Dedifferentiated amniotic fluid mesenchymal stem cell (primary cell): ENCODE results near the gene BLACAT1.
"Not testable (repeated sequence)": the region's sequence is repeated elsewhere in the genome, so short reads cannot be mapped to it uniquely, and the experiment has no call there.

Experiments
- DNase-seq: peaks from one replicate; pipeline ENCODE4 v3.0.0-alpha.2; 2016; ENCODE audit errors: extremely low spot score

The BLACAT1 gene

DNA sequence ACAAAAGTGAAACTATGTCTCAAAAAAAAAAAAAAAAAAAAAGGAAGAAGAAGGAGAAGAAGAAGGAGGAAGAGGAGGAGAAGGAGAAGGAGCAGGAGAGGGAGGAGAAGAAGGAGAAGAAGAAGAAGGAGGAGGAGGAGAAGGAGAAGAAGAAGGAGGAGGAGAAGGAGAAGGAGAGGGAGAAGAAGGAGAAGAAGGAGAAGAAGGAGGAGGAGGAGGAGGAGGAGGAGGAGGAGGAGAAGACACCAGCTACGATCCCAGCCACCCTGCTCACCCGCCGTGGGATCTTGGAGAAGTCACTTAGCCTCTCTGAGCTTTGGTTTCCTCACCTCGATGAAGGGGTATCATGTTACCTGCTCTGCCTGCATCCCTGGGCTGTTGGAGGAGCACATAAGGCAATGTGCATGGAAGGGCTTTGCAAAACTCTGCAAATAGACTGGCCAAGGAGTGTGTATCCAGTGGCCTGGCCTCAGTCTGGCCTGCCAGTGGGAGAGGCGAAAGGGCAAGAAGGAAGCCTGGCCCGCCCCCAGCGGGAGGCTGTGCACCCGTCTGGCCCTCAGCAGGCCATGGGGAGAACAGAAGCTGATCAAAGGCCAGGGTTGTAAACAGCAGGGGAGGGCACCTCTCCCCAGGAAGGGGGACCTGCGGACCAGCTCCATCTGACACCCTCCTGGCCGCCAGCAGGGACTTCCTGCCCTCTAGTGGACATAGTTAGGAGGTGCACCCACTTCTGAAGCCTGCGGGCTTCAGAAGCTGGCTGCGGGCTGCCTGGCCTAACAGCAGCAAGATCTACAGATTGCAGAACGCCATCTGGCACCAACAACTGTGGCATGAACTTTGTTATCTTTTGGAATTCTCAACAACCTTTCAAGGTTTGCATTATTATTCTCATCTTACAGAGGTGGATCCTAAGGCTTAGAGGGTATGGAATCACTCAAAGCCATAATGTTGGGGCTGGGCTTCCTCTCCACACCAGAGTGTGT is 29.4 kb upstream of the BLACAT1 start:
- DNase-seq: peak; percentile 51

DNA sequence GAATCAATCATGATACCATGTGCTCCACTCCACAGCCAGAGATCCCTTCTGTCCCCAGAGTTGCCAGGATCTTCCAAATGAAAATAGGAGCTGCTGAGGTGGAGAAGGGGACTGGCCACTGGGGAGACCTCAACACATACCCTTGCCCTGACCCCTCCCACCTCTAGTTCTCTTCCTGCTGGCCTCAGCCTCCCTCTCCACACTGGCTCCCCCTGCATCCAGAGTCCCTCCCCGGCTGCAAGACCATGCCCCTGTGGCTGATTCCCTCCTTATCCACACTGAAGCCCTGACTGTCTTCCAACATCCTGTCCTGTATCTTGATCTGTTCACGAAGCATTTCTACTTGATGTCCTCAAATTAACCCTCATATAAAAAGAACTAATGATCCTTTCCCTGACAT is 27.5 kb upstream of the BLACAT1 start:
- DNase-seq: no peak

GRCh38 chr1:205482587-205482986 is 26.7 kb upstream of the BLACAT1 start:
- not testable (repeated sequence) for DNase-seq

- DNase-seq: peak; percentile 23
Observed at GRCh38 chr1:205481629-205482151, 25.8 kb upstream of the BLACAT1 start.

DNA sequence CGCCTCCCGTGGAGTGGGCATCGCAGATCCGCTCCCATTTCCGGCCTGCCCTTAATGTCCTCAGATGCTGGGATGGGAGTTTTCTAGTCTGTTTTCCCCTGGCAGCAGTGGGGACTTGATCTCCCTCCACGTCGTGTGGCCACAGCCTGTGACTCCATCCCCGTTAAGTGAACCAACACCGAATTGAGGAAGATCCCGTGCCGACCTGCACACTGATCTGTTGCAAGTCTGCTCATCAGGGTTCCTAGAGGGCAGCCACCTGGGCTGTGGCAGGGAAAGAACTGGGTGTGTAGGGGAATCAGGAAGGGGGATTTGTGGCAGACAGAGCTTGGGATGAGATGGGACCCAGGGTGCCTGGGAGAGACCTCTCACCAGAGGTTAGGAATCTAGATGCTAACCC is 25.4 kb upstream of the BLACAT1 start:
- DNase-seq: no peak

- no peak for DNase-seq
Observed at GRCh38 chr1:205480349-205480985, 24.6 kb upstream of the BLACAT1 start.

DNA sequence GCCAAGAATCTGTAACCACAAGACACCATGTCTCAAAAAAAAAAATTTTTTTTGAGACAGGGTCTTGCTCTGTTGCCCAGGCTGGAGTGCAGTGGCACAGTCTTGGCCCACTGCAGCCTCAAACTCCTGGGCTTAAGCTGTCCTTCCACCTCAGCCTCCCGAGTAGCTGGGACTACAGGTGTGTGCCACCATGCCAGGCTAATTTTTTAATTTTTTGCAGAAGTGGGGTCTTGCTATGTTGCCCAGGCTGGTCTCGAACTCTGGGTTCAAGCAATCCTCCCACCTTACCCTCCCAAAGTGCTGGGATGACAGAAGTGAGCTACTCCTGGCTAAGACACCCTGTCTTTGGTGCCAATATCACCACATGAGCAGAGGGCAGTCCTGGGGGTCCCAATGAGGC is 23.1 kb upstream of the BLACAT1 start:
- DNase-seq: not testable (repeated sequence)

- peak; percentile 89 for DNase-seq
Observed at GRCh38 chr1:205477759-205478247, 22.0 kb upstream of the BLACAT1 start.

DNA sequence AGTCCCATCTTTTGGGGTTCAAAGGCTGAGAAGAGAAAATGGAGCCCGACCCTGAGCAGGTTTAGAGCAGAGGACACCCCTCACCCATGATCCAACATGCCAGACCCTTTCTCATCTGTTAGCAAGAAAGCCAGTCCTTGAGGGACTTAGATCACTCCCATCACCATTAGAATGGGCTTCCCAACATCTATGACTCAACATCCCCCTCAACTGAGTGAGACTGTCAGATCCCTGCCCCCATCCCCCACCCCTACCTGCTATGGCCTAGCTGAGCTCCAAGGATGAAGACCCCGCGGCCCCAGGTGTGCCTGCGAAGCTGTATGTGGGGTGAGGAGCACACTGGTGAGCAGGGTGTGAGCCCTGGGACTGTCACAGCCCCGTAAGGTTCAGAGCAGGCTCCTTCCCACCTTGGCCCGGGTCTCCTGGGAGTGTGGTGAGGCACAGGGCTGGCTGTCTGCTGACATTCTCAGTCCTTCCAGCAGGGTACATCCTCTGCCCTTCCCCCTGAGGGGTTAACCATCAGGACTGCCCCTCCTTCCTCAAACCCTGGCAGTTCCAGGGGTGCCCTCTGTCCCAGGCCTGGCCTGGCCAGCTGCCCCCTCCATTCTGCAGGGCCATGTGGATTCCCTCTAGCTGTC is 21.4 kb upstream of the BLACAT1 start:
- no peak for DNase-seq

DNA sequence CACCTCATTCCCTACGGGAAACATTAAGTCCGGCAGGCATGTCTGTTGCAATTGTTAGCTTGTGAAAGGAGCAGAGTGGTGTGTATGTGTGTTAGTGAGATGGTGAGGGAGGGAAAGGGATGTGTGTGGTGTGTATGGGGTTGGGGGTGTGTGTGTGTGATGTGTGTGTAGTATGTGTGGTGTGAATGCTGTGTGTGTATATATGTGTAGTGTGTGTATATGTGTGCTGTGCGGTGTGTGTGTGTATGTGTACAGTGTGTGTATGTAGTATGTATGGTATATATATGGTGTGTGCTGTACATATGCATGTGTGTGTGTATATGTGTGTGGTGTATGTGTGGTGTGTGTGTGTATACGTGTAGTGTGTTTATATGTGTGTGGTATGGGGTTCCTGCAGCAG is 20.8 kb upstream of the BLACAT1 start:
- no peak for DNase-seq

DNA sequence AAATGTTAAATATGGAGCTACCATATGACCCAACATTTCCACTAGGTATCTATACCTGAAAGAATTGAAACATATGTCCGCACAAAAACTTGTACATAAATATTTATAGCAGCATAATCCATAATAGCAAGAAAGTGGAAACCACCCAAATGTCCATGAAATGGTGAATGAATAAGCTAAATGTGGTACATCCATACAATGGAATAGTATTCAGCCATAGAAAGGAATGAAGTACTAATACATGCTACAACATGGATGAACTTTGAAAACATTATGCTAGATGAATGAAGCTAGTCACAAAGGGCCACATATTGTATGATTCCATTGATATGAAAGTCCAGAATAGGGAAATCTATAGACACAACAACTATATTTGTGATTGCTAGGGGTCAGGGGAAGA is 20.0 kb upstream of the BLACAT1 start:
- no peak for DNase-seq

DNA sequence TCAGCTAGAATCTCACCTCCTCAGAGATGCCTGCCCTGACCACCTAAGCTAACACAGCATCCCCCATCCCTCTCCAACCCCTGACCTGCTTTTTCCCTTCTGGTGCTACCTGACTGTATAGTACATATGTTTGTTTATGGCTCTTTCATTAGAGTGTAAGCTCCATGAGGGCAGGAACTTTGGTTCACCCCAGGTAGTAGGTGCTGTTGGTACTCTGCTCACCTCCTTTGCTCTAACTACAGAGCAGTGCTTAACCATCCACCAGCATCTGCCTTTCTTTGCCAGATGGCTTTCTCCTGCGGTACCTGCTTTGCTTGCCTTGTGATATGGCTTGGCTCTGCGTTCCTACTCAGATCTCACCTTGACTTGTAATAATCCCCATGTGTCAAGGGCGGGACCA is 18.7 kb upstream of the BLACAT1 start:
- DNase-seq: no peak

GRCh38 chr1:205473966-205474365 is 18.1 kb upstream of the BLACAT1 start:
- no peak for DNase-seq

DNA sequence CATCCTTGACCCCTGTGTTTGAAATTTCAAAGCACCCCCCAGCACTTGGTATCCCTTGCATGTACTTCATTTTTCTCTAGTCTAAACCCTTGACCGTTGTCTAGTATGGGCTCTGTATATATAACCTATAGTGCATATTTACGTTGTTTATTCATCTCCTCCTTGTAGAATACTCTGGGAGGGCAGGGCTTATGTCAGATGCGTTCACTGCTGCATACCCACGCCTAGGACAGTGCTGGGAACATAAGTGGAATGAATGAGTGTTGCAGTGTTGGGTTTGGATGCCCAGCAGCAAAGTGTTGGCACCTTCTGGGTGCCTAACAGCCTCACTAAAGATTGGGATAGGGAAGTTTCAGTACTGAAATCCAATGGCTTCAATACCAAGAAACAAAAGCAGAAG is 17.6 kb upstream of the BLACAT1 start:
- no peak for DNase-seq

DNA sequence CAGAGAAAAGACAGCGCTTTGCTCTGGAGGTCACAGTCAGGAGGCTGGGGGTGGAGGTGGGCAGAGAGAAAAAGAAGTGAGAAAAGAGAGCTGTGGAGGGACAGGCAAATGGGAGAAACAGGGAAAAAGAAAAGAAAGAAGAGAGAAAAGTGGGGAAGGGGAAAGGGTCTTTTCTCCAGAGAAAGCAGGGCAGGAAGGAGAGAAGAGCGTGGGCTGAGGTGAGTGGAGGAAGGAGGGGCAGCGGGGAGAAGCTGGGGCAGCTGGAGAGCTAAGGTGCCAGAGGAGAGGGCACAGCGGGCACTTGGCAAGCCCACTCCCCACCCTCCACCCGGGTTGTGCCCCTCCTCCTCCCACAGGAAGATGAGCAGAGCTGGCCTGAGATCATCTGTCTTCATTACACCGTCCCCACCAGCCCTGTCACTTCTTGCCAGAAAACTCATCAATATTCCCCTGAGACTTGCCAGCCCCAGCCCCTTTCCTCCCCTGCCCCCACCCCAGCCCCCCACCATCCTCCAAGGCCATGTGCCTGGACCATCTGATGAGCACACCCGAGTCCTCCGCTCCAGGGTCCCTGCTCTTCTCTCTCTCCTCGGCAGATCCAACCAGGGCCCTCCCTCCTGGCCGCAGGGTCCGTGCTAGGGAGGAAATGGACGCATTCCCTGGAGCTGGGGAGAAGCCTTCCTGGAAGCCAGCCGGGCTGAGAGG is 17.0 kb upstream of the BLACAT1 start:
- no peak for DNase-seq

- DNase-seq: no peak
Observed at GRCh38 chr1:205470131-205470530, 14.3 kb upstream of the BLACAT1 start.

GRCh38 chr1:205466595-205467220 is 10.9 kb upstream of the BLACAT1 start:
- DNase-seq: no peak

- no peak for DNase-seq
Observed at GRCh38 chr1:205465392-205465791, 9.5 kb upstream of the BLACAT1 start.

GRCh38 chr1:205458777-205459566 is 3.1 kb upstream of the BLACAT1 start:
- no peak for DNase-seq
